NCI-H526 (cell line): ENCODE data around the gene PPP1R12B.
"Not testable (repeated sequence)": the region's sequence is repeated elsewhere in the genome, so short reads cannot be mapped to it uniquely, and the experiment has no call there.

Experiments
- DNase-seq, 2 experiments: peaks; one replicate each; lab custom pipeline; 2025; lab: John Stamatoyannopoulos, UW

The PPP1R12B gene

GRCh38 chr1:202584707-202585589 is 236.4 kb downstream of the PPP1R12B start:
- DNase-seq, result no peak

- no peak for DNase-seq
These were observed 237.1 kb downstream of the PPP1R12B start for GRCh38 chr1:202585590-202585933.

GRCh38 chr1:202586018-202586821 is 237.7 kb downstream of the PPP1R12B start:
- no peak for DNase-seq

GRCh38 chr1:202586871-202587270 is 238.4 kb downstream of the PPP1R12B start:
- DNase-seq, result no peak

- no peak for DNase-seq
These were observed 239.5 kb downstream of the PPP1R12B start for GRCh38 chr1:202587859-202588485.

GRCh38 chr1:202588503-202589189 is 240.1 kb downstream of the PPP1R12B start:
- DNase-seq, result no peak

GRCh38 chr1:202589190-202589930 is 240.9 kb downstream of the PPP1R12B start:
- DNase-seq, result no peak

- DNase-seq, result no peak
These were observed 241.6 kb downstream of the PPP1R12B start for GRCh38 chr1:202590126-202590525.

- DNase-seq, result no peak
These were observed 242.5 kb downstream of the PPP1R12B start for GRCh38 chr1:202590975-202591411.

- DNase-seq, result no peak
These were observed 243.0 kb downstream of the PPP1R12B start for GRCh38 chr1:202591515-202591914.

- DNase-seq, result no peak
These were observed 243.6 kb downstream of the PPP1R12B start for GRCh38 chr1:202592146-202592545.

GRCh38 chr1:202593845-202594244 is 245.3 kb downstream of the PPP1R12B start:
- no peak for DNase-seq

GRCh38 chr1:202596638-202597037 is 248.1 kb downstream of the PPP1R12B start:
- no peak for DNase-seq

GRCh38 chr1:202597090-202597761 is 248.7 kb downstream of the PPP1R12B start:
- DNase-seq, result no peak

- DNase-seq, result peak; percentile 25 to 58
These were observed 251.4 kb downstream of the PPP1R12B start for GRCh38 chr1:202599669-202600431.

- DNase-seq, result no peak
These were observed 252.0 kb downstream of the PPP1R12B start for GRCh38 chr1:202600432-202601041.

- no peak for DNase-seq
These were observed 254.9 kb downstream of the PPP1R12B start for GRCh38 chr1:202603435-202603834.

- DNase-seq, result no peak
These were observed 257.0 kb downstream of the PPP1R12B start for GRCh38 chr1:202605515-202605914.

- not testable (repeated sequence) for DNase-seq
These were observed 263.5 kb downstream of the PPP1R12B start for GRCh38 chr1:202612036-202612435.
